Germinal center (tissue), 1 donor: ENCODE measurements around the gene PRR5L.
A peak's percentile ranks its signal among the peaks of the same experiment; 100 is the strongest.
"Not testable (repeated sequence)": the region's sequence is repeated elsewhere in the genome, so short reads cannot be mapped to it uniquely, and the experiment has no call there.

Source experiments
- DNase-seq: peaks from one replicate; pipeline ENCODE4 v3.0.0; 2012; ENCODE audit warnings: mixed read lengths, low spot score

PRR5L gene

GRCh38 chr11:36460220-36460619, 164.1 kb downstream of the PRR5L start:
- no peak for DNase-seq

GRCh38 chr11:36462321-36462720, 166.2 kb downstream of the PRR5L start:
- DNase-seq = no peak

- no peak for DNase-seq
These were observed 167.7 kb downstream of the PRR5L start for GRCh38 chr11:36463781-36464180.

DNA sequence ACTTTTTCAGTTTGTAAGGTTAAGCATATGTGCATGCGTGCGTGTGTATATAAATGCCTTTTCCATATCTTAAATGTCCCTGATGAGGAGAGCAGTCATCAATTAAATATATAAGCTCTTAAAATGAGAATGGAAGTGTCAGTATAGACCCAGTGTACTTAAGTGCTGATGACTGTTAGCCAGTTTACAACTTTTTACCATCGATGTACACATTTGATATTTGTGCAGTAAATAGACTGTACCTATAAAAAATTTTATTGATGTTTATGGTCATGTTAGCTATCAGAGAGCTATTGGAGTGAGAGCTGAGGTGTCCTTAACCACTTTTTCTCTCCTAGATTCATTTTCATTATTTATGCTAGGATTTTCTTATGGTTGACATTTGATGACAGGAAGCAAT, 168.6 kb downstream of the PRR5L start:
- DNase-seq = no peak

DNA sequence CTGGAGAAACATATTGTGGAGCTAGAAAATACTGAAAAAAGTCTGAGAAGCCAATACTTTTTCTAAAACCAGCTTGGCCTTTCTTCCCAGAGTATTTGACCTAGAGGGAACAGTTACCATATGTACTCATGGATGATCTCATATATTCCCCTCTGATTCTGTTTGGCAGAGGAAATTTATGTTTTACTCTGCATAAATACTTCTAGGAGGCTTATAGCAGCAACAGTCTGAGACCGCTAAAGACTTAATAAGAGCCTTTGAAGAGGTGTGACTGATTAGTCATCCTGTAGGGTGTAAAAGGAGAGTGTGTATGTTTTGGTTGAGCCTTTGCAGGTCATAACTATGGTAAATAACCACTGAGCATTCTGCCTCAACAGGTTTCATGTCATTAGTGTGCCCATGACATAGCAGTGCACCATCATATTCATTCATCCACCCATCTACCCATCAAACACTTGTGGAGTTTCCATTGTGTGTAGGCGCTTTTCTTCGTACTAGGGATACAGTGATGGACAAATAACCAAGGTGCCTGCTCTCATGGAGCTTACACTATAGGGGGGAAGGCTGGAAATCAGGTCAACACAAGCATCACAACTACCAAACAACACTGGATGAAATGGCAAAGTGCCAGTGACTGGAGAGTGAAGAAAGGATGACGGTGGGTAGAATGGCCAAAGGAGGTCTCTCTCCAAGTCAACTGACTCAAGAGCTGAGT, 169.5 kb downstream of the PRR5L start:
- no peak for DNase-seq

DNA sequence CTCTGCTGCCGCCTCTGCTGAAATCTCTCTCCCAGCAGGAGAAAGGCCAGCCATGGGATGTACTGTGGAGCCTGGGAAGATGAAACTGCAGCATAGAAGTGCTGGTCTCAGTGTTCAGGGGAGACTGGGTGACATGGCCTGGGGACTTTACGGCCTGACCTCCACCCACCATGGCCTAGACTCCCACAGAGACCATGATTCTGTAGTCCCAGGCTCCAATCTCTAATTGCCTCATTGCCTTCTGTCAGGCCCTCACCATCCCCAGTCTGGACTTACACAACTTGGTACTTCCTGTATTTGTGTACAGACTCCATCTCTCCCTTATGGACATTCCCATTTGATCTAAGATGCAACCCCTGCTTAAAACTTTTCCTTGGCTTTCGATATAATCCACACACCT, 170.9 kb downstream of the PRR5L start:
- DNase-seq = no peak

DNA sequence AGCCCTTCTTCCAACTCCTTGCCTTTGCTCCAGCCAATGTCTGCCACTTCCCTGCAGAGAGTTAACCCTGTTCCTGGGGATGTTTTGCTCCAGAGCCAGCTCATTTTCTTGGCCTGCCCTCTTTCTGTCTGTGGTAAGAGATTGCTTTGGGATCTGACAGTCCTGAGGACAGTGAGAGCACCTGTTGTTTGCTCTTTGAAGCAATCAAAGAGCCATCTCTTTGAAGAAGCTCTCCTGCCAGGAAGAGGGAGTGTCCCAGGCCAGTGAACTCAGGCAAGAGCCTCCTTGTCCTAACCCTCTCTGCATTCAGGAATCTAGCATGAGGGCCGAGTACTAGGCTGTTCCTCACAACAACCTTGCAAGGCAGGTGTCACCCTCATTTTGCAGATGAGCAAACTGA, 171.8 kb downstream of the PRR5L start:
- no peak for DNase-seq

GRCh38 chr11:36469063-36469462, 173.0 kb downstream of the PRR5L start:
- no peak for DNase-seq

GRCh38 chr11:36469881-36470802, 174.1 kb downstream of the PRR5L start:
- DNase-seq = no peak

DNA sequence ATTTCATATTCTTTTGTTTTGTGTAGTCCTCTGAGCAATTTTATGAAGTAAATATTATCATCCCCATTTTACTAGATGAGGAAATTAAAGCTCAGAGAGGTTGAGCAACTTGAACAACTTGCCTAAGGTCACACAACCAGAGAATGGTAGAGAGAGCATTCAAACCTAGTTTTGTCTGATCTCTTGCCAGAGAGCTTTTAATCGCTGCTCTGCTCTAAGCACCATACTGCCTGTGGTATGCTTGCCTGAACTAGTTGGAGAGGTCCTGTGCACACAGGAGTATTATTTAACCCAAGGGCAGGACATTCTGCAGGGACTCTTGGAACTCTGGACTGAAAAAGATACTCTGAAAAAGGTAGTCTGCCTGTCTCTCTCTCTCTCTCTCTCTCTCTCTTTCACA, 175.5 kb downstream of the PRR5L start:
- no peak for DNase-seq

DNA sequence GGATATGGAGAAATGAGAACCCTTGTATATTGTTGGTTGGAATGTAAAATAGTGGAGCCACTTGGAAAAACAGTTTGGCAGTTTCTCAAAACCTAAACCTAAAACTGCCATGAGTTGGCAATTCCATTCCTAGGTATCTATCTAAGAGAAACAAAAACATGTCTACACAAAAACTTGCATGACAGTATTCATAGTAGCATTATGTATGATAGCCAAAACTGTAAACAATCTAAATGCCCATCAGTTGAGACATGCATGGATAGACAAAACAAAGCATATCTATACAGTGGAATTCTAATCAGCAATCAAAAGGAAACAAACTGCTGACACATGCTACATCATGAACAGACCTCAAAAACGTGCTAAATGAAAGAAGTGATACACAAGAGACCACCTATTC, 179.1 kb downstream of the PRR5L start:
- DNase-seq = no peak

- no peak for DNase-seq
These were observed 182.7 kb downstream of the PRR5L start for GRCh38 chr11:36478700-36479329.

DNA sequence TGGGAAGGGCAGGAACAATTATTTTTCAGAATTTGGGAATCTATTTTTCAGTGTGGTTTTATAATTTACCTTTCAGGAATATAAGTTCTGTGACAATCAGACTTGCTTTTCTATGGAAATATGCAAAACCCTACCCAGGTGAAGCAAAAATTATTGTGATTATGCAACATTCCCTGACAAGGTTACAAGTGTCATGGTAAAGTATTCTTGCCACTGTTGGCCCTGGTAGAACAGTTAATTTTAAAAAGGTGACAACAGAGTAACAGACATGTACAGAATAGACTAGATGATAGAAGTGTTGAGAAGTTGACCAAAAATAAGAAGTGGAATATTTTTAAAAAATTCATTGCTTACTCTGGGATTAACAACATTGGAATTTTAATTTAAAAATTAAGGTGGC, 184.7 kb downstream of the PRR5L start:
- DNase-seq = no peak

DNA sequence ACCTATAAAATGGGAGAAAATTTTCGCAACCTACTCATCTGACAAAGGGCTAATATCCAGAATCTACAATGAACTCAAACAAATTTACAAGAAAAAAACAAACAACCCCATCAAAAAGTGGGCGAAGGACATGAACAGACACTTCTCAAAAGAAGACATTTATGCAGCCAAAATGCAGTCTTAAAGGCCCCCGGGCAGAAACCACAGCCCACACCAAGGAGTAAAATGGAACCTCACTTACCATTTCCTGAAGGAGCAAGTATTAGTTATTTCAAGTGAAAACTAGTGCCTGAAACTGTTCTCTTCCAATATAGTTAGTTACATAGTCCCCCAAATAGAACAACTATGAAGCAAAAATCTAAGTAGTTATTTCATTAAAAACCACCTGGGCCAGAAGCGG, 187.0 kb downstream of the PRR5L start:
- not testable (repeated sequence) for DNase-seq

- no peak for DNase-seq
These were observed 189.4 kb downstream of the PRR5L start for GRCh38 chr11:36485298-36486002.

- DNase-seq = no peak
These were observed 191.5 kb downstream of the PRR5L start for GRCh38 chr11:36487619-36488018.

GRCh38 chr11:36488096-36488495, 192.0 kb downstream of the PRR5L start:
- DNase-seq = no peak

DNA sequence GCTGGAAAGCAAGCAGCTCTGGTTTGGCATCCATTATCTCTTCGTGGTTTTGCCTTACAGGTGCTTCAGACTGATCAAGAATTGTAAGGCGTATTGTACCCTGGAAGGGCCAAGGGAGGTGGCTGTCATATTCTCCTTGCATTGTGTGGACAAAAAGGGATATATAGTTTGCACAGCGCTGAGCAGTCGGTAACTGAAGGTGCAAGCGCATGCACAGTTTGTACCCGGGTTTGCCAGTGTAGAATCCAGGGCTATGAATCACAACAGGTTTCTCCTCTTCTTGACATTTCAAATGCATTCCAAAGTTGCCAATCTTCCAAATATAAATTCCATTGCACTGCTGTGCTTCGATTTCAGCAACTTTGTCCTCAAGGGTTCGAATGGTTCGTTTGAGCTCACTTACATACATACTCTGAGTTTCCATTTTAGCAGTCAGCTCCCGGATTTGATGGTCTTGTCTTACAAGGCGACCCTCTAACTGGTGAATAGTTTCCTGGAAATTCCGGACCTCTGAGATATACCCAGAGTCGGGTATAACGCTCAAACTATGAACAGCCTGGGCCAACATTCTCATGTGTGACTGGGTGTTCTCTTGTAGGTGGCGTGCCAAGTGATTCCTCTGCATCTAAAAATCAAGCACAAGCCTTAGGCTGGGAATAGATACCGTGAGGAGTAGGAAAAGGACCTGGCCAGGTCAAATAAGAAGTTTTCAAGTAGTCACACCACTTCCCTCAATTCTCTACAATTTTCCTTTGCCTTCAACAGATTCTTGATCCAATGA, 194.1 kb downstream of the PRR5L start:
- no peak for DNase-seq

- peak; percentile 53 for DNase-seq
These were observed 196.7 kb downstream of the PRR5L start for GRCh38 chr11:36492724-36493304.

DNA sequence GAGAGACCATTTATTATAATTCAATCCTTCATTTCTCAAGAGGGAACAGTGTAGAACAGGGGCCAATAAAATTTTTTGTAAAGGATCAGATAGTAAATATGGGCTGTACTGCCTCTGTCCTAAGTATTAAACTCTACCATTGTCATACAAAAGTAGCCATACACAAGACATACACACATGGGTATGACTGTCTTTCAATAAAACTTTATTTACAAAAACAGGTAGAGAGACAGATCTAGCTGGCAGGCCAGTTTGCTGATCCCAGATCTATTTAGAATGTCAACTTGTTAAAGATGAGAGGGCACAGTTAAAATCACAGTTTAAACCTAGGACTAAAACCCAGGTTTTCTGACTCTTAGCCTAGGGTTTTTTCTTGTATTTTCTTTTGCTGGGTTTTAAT, 197.2 kb downstream of the PRR5L start:
- DNase-seq = no peak

DNA sequence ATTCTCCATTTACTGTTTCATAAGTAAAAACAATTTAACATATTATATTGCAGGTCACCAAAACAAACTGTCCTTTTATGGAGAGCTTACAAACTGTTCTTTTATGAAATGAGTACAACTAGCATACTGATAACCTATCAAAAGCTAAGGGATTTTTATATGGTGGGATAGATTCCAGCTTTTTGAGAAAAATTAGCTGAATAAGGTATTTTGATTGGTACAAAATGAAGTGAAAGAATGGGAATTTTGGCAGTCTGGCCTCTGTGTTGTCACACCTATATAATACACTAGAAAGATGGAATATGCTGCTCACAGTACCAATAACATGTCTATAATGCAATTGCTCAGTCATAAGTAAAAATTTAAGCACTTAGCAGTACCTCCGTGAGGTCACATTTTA, 202.6 kb downstream of the PRR5L start:
- no peak for DNase-seq
